Measurements from ENCODE around the gene ANP32A.

ANP32A gene

GRCh38 chr15:68788264-68788624, 32.5 kb downstream of the ANP32A start:
- Histone ChIP-seq H3K9ac (ENCODE audit: low read length) (no peak overlapping the region), H3K36me3 (ENCODE audit: control insufficient read depth, insufficient read depth, low read length, severe bottlenecking) (peaks cover 40% of the 10 kb centered on the region), H3K27me3 (replicated peaks; ENCODE audit: control insufficient read depth, insufficient read depth, low read length) (no peaks in the 10 kb centered on the region), H3K4me3 (ENCODE audit: low read length) (no peak overlapping the region), H3K9me3 (ENCODE audit: control insufficient read depth, low read length) (no peaks in the 10 kb centered on the region), H3K4me1 (ENCODE audit: control insufficient read depth, insufficient read depth, low read length) (no peaks in the 10 kb centered on the region)
- DNase-seq (ENCODE audit: low read depth) = no peak

- Histone ChIP-seq H3K9ac (ENCODE audit: low read length) (no peak overlapping the region), H3K9me3 (ENCODE audit: control insufficient read depth, low read length) (no peaks in the 10 kb centered on the region), H3K4me1 (ENCODE audit: control insufficient read depth, insufficient read depth, low read length) (no peaks in the 10 kb centered on the region), H3K27me3 (replicated peaks; ENCODE audit: control insufficient read depth, insufficient read depth, low read length) (no peaks in the 10 kb centered on the region), H3K36me3 (ENCODE audit: control insufficient read depth, insufficient read depth, low read length, severe bottlenecking) (peaks cover 45% of the 10 kb centered on the region), H3K4me3 (ENCODE audit: low read length) (no peak overlapping the region)
- DNase-seq (ENCODE audit: low read depth) = no peak
These were observed 33.0 kb downstream of the ANP32A start for GRCh38 chr15:68787609-68788263.

- peaks cover 55% of the 10 kb centered on the region for H3K36me3 ChIP-seq (ENCODE audit: control insufficient read depth, insufficient read depth, low read length, severe bottlenecking)
- no peak overlapping the region for H3K4me3 ChIP-seq (ENCODE audit: low read length)
- no peaks in the 10 kb centered on the region for H3K27me3 ChIP-seq (replicated peaks; ENCODE audit: control insufficient read depth, insufficient read depth, low read length)
- no peak for DNase-seq (ENCODE audit: low read depth)
- no peaks in the 10 kb centered on the region for H3K9me3 ChIP-seq (ENCODE audit: control insufficient read depth, low read length)
- H3K9ac ChIP-seq (ENCODE audit: low read length) = no peak overlapping the region
- H3K4me1 ChIP-seq (ENCODE audit: control insufficient read depth, insufficient read depth, low read length) = no peaks in the 10 kb centered on the region
These were observed 33.9 kb downstream of the ANP32A start for GRCh38 chr15:68786753-68787152.

GRCh38 chr15:68785541-68785940, 35.2 kb downstream of the ANP32A start:
- Histone ChIP-seq H3K36me3 (ENCODE audit: control insufficient read depth, insufficient read depth, low read length, severe bottlenecking) (peaks cover 62% of the 10 kb centered on the region), H3K4me1 (ENCODE audit: control insufficient read depth, insufficient read depth, low read length) (no peaks in the 10 kb centered on the region)
- DNase-seq (ENCODE audit: low read depth) = no peak

GRCh38 chr15:68784206-68784605, 36.5 kb downstream of the ANP32A start:
- no peak overlapping the region for H3K4me3 ChIP-seq (ENCODE audit: low read length)

More at GRCh38 chr15:68785541-68785940, 35.2 kb downstream of the ANP32A start:
- H3K9me3 ChIP-seq (ENCODE audit: control insufficient read depth, low read length) = no peaks in the 10 kb centered on the region
- H3K27me3 ChIP-seq (replicated peaks; ENCODE audit: control insufficient read depth, insufficient read depth, low read length) = no peaks in the 10 kb centered on the region
- H3K9ac ChIP-seq (ENCODE audit: low read length) = no peak overlapping the region
- H3K4me3 ChIP-seq (ENCODE audit: low read length) = no peak overlapping the region

GRCh38 chr15:68783226-68784058, 37.3 kb downstream of the ANP32A start:
- Histone ChIP-seq H3K36me3 (ENCODE audit: control insufficient read depth, insufficient read depth, low read length, severe bottlenecking) (peaks cover 73% of the 10 kb centered on the region), H3K4me3 (ENCODE audit: low read length) (no peak overlapping the region), H3K27me3 (replicated peaks; ENCODE audit: control insufficient read depth, insufficient read depth, low read length) (no peaks in the 10 kb centered on the region), H3K9ac (ENCODE audit: low read length) (no peak overlapping the region), H3K4me1 (ENCODE audit: control insufficient read depth, insufficient read depth, low read length) (no peaks in the 10 kb centered on the region), H3K9me3 (ENCODE audit: control insufficient read depth, low read length) (no peaks in the 10 kb centered on the region)
- DNase-seq (ENCODE audit: low read depth) = no peak

More at GRCh38 chr15:68784206-68784605, 36.5 kb downstream of the ANP32A start:
- H3K9ac ChIP-seq (ENCODE audit: low read length) = no peak overlapping the region
- H3K36me3 ChIP-seq (ENCODE audit: control insufficient read depth, insufficient read depth, low read length, severe bottlenecking) = peaks cover 65% of the 10 kb centered on the region
- DNase-seq (ENCODE audit: low read depth) = no peak
- H3K27me3 ChIP-seq (replicated peaks; ENCODE audit: control insufficient read depth, insufficient read depth, low read length) = no peaks in the 10 kb centered on the region
- no peaks in the 10 kb centered on the region for H3K9me3 ChIP-seq (ENCODE audit: control insufficient read depth, low read length)
- no peaks in the 10 kb centered on the region for H3K4me1 ChIP-seq (ENCODE audit: control insufficient read depth, insufficient read depth, low read length)

- Histone ChIP-seq H3K4me3 (ENCODE audit: low read length) (no peak overlapping the region), H3K9me3 (ENCODE audit: control insufficient read depth, low read length) (no peaks in the 10 kb centered on the region), H3K9ac (ENCODE audit: low read length) (no peak overlapping the region), H3K27me3 (replicated peaks; ENCODE audit: control insufficient read depth, insufficient read depth, low read length) (no peaks in the 10 kb centered on the region), H3K36me3 (ENCODE audit: control insufficient read depth, insufficient read depth, low read length, severe bottlenecking) (peaks cover 80% of the 10 kb centered on the region), H3K4me1 (ENCODE audit: control insufficient read depth, insufficient read depth, low read length) (no peaks in the 10 kb centered on the region)
- no peak for DNase-seq (ENCODE audit: low read depth)
These were observed 38.0 kb downstream of the ANP32A start for GRCh38 chr15:68782589-68783161.

- H3K36me3 ChIP-seq (ENCODE audit: control insufficient read depth, insufficient read depth, low read length, severe bottlenecking) = peaks cover 79% of the 10 kb centered on the region
- H3K9me3 ChIP-seq (ENCODE audit: control insufficient read depth, low read length) = no peaks in the 10 kb centered on the region
- no peaks in the 10 kb centered on the region for H3K4me1 ChIP-seq (ENCODE audit: control insufficient read depth, insufficient read depth, low read length)
- DNase-seq (ENCODE audit: low read depth) = no peak
- no peaks in the 10 kb centered on the region for H3K27me3 ChIP-seq (replicated peaks; ENCODE audit: control insufficient read depth, insufficient read depth, low read length)
- no peak overlapping the region for H3K4me3 ChIP-seq (ENCODE audit: low read length)
- H3K9ac ChIP-seq (ENCODE audit: low read length) = no peak overlapping the region
These were observed 38.7 kb downstream of the ANP32A start for GRCh38 chr15:68781766-68782588.

GRCh38 chr15:68781217-68781616, 39.5 kb downstream of the ANP32A start:
- no peak for DNase-seq (ENCODE audit: low read depth)
- Histone ChIP-seq H3K36me3 (ENCODE audit: control insufficient read depth, insufficient read depth, low read length, severe bottlenecking) (peaks cover 72% of the 10 kb centered on the region), H3K9me3 (ENCODE audit: control insufficient read depth, low read length) (no peaks in the 10 kb centered on the region), H3K27me3 (replicated peaks; ENCODE audit: control insufficient read depth, insufficient read depth, low read length) (no peaks in the 10 kb centered on the region), H3K4me1 (ENCODE audit: control insufficient read depth, insufficient read depth, low read length) (peaks cover 7% of the 10 kb centered on the region), H3K9ac (ENCODE audit: low read length) (no peak overlapping the region), H3K4me3 (ENCODE audit: low read length) (no peak overlapping the region)

- Histone ChIP-seq H3K9me3 (ENCODE audit: control insufficient read depth, low read length) (no peaks in the 10 kb centered on the region), H3K4me3 (ENCODE audit: low read length) (no peak overlapping the region), H3K36me3 (ENCODE audit: control insufficient read depth, insufficient read depth, low read length, severe bottlenecking) (peaks cover 53% of the 10 kb centered on the region), H3K9ac (ENCODE audit: low read length) (no peak overlapping the region), H3K4me1 (ENCODE audit: control insufficient read depth, insufficient read depth, low read length) (peaks cover 27% of the 10 kb centered on the region), H3K27me3 (replicated peaks; ENCODE audit: control insufficient read depth, insufficient read depth, low read length) (no peaks in the 10 kb centered on the region)
- no peak for DNase-seq (ENCODE audit: low read depth)
These were observed 41.8 kb downstream of the ANP32A start for GRCh38 chr15:68778876-68779275.

Data from adipocyte (in vitro differentiated cells).